HG02678 (cell line): ENCODE results near the gene SKAP2.

Source experiments
- ATAC-seq: cut with Tn5 transposase; IDR thresholded peaks from one replicate; pipeline ENCODE4 v1.9.1; 2021; ENCODE audit warnings: mild to moderate bottlenecking, moderate library complexity; ENCODE audit not compliant: unreplicated experiment

SKAP2 gene

DNA sequence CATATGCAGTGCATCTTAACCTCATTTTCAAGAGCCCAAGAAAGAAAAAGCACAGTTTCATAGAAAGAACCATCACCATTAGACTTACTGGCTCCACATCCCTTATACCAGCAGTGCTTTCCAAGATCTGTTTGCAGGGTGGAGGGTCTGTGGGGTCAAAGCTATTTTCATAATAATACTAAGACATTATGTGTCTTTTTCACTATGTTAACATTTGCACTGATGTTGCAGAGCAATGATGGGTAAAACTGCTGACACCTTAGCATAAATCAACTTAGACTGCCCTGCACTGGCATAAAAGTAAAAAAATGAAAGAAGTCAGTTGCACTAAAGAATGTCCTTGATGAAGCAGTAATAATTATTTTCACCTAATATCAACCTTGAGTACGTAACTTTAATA lies 166.2 kb downstream of the SKAP2 start:
- ATAC-seq = no peak

DNA sequence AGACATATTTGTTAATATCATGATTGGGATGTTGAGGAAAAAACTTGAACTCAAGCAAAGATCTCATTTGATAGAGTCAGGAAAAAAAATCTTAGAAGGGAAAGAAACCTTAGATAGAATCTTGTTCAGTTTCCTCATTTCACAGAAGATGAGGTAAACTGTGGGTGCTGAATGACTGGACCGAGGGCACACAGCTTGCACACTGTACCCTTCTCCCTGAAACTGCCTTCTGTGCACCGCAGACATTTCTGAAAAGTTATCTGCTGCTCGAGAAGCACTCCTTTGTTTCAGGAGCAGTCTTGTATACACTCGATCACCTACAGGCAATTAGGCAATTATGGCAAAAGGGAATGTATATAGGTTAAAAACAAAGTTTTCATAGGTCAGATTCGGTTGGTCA lies 167.4 kb downstream of the SKAP2 start:
- ATAC-seq = no peak

DNA sequence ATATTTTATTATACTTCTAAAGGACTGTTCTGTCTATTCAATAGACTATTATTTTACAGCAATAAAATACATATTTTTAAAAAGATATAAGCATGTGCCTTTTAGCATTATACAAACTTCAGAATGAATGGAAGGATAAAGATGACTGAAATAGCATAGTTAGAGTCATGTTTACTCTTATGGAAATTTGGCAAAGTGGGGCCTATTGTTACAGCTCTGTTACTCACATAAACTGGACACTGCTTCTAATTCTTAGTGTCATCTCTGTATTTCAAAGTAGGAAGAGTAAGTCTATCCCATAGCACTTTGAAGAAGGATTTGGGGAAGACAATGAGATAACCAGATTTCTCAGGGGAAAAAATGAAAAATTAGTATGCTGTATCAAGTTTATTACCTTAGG lies 168.2 kb downstream of the SKAP2 start:
- no peak for ATAC-seq

DNA sequence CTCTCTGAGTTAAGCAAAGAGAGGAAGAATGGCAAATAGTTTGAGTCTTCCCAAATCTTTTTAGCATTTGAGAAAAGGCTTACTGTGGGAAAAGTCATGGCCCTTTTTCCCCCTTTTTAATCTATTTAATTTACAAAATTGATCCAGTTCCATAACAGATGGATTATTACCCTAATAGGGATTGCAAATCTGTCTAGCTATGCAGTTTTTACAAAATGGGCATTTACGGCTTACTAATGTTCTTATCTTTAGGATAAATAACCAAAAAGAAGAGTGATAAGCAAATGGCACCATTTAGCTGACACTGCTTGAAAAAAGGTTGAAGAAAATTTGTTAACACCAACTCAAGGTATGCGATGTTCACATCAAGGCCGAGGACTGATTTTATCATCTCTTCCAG lies 169.7 kb downstream of the SKAP2 start:
- ATAC-seq = no peak

DNA sequence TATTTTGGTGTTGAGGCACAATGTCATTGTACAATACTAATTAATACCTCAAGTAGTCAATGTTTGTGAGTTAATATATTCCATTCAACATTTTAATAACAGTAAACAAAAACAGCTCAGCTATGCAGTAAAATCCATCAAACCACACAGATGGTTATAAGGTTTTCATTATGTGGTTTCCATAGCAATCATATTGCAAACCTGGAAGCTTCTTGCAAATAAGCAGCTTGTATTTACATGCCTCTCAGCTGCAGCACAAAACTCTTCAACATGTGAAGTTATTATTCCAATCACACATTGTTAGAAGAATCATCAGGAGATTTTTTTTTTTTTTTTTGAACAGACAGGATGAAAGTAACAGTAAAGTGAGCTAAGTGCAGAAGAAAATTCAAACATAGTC lies 170.2 kb downstream of the SKAP2 start:
- no peak for ATAC-seq

DNA sequence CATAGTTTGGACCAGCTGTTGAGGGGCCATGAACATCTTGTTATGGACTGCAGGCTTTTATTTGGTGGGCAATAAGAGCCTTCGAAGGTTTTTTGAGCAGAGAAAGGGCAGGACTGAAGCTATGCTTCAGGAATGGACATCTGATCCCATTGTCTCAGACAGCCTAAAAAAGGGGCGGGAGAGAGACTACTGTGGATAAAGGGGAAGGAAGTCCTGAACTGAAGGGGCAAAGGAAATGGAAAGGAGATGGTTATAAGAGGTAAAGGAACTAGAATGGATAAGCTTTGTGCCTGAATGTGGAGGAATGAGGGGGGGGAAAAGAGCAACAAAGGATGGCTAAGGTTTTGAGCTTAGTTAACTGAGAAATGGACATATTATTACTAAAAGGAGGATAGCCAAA lies 172.5 kb downstream of the SKAP2 start:
- ATAC-seq = no peak

DNA sequence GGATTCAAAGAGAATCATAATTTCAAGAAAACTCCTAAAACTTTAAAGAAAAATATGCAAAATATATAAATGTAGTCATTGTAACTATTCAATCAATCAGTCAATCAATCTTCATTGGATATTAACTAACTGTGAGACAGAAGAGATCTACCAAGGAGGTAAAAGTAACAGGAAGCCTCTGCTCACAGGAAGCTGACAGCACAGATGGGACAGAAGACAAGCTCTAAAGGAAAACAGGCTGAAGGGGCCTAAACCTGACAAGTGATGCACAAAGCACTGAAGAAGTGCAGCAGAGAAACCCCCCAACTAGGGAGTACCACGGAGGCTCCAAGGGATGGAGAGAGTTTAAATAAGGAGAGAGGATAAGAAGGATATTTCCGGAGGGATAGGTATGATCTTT lies 173.0 kb downstream of the SKAP2 start:
- no peak for ATAC-seq

DNA sequence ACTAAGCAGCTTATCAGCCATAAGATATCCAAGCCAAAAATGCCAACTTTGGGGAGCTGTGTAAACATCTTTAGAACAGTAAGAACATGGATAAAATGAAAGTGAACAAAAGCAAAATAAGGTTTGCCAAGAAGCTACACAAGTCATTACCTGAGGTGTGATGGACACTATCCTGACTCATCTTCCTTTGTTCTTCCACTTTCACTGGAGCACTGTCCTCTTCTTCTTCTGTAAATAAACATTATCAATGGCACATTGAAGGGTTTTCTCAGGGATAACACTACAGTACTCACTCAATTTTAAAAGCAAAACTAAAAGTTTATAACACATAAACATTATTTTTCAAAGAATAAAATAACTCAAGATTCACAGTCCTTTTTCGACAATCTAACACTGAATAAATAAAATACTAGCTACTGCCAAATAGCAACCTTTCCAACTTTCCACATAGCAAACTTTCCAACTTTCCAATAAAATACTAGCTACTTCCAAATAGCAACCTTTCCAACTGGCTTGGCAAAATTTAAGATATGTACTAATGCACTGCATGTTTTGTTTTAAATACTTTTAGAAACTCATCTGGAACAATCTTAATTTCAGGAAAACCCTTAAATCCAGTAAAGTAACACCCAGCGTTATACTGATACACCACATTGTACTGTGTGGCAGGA lies 174.1 kb downstream of the SKAP2 start:
- ATAC-seq = no peak

DNA sequence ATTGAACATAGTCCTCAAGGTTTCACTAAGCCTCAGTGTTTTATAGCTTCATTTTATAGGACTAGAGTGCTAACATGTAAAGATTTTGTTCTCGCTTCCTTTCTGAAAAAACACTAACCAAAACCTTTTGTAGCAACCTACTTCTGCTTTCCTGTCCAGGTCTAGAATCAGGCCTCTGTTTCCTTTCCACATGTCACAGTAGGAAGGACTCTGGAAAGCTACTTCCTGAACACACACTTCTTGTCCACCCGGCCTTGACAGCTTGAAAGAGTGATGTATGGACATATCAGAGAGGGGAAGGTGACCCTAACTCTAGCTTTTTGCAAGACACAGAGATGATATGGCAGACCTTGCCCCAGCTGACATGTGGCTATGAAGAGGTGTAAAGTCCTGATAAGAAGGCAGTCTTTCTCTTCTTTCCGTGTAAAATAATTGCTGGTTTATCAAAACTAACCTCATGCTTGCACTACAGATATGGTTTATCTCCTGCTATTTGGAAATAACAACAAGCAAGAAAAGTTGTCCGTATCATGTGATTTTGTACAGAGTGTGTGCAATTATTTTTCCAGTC lies 175.4 kb downstream of the SKAP2 start:
- peak; percentile 80 for ATAC-seq

DNA sequence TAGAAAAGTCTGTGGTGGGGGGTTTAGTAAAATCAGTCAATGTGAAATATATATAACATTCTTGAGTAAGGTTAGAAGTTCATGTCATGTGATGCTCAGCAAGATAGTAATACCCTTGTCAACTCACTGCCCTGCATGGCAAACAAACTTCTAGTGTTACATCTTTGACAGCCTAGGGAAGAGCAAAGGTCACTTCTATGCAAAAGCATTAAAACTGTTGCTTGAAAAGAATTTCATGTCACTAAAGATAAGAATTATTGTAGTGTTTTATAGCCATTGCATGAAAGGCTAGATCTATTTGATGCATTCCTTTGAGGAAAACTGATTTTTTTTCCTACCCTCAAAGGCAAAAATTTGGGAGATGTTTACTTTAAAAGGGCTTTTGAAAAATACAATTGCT lies 176.0 kb downstream of the SKAP2 start:
- no peak for ATAC-seq

DNA sequence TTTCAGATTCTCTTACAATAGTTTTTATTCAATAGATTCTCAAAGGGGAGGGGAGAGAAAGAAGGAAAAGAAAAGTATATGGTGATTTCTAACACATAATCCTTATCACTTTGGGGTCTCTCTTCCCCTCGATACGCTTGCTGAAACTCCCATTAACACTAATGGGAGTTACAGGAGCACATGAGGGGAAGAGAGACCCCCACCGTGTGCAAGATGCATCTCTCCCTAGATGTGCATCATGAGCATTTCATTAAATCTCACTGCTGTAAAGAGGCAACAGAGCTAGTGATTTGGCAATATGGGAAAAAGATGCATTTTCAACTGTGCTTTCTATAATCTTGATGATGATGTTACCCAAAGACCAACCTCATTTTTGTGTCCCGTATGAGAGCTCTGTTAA lies 177.4 kb downstream of the SKAP2 start:
- ATAC-seq = no peak

DNA sequence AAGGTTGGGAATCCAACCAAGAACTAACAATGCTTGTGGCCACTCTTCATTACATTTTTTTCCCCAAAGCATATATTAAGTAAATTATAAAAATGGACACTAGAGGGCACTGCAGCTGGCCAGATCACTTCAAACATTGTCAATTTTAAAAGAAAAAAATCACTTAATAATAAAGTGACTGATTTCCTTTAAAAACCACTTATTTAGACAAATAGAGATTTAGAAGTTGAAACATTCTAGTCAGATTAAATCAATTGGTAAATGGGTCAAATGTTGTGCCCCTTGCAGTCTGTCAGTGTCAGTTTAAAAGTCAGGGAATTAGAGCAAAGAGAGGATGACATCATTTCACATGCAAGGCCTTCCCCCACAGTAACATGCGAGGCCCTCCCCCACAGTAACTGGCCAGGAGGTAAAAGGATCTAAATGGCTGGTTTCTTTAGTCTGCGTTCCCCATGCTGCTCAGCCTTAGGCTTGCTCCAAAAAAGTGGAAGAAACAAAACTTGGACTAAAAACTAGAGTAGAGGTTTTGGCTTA lies 177.9 kb downstream of the SKAP2 start:
- no peak for ATAC-seq

DNA sequence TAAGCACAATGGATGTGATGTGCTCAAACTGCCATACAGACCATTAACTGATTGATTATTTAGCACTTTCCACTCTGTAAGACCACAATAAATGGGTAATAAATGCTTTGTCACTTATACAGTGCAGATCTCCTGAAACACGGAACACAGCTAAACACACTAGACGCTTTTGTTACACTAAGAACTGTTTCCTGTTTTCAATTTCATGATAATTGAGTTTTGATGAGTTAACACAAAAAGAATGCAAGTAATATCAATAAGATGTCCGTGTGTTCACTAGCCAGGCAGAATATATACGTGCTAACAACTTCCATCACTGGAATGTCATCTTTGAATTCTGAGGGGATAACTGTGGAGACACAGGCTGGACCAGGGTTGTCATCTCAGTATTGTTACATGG lies 178.8 kb downstream of the SKAP2 start:
- no peak for ATAC-seq

DNA sequence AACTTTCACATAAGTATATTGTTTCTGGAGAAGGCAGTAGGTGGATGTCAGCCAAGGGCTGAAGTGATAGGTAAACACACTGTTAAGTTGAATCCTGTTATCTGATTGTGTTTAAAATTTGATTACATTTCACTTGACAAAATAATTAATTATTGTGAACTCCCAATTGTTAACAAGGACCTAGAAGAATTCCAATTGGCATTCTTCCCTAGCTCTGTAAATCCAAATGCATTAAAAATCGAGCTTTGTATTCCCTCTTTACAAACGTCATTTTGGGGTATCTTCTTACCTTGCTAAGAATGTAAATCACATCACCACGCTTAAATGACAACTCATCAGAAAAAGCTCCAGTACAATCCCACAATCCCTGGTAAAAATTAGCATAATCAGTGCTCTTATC lies 179.9 kb downstream of the SKAP2 start:
- no peak for ATAC-seq

DNA sequence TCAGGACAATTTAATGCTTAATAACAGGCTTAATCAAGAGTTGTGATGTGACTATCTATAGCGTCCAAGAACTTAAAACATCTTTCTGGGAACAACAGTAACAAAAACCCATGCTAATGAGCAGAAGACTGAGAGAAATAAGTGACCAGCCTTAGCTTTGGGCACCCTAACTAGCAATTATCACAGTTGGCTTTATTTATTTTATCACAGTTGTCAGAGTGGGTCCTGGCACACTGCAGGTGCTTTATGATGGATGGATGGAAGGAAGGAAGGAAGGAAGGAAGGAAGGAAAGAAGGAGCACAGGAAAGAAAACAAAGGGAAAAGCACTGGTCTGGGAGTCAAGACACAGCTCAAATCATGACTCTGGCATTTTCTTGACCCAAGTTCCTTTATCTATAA lies 181.1 kb downstream of the SKAP2 start:
- ATAC-seq = no peak

DNA sequence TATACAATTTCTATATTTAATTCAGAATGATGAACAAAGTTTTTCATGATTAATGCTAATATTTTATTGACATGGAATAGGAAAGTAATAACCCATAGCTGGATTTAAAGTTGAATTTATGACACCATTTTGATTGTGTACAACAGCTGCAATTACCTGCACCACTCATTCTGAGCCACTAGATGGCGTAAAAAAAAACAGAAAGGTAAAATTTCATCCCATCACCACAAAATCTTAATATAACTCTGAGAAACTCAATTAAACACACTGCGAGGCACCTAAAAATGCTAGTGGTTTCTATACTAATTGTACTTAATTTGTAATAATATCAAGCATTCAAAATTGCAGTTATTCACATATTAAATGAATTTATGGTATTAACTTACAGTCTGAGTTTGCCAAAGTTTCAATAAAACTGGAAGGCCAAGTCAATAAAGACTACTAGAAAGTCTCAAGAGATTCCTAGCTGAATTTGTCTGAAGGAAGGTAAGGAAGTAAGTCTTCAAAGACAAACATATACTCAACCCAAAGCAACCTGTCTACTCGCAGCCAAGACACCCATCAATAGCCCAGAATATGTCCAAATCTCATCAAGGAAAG lies 182.5 kb downstream of the SKAP2 start:
- no peak for ATAC-seq

DNA sequence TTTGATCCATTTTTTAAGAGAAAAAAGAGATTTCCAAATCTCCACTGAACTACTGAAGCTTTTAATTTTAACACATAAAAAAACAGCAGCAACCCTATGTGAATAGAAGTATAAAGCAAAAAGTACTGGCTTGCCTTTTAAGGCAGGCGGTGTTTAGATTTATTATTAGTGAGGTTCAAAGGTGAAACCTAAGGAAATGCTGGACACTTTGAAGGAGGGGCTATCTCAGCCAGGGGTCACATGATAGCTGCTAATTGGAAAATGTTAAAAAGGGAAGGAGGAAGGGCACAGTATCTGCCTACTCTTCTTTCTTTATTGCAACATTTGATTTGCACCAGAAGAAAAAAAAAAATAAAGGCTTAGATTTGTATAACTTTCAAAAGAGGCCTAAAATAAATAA lies 183.8 kb downstream of the SKAP2 start:
- no peak for ATAC-seq

DNA sequence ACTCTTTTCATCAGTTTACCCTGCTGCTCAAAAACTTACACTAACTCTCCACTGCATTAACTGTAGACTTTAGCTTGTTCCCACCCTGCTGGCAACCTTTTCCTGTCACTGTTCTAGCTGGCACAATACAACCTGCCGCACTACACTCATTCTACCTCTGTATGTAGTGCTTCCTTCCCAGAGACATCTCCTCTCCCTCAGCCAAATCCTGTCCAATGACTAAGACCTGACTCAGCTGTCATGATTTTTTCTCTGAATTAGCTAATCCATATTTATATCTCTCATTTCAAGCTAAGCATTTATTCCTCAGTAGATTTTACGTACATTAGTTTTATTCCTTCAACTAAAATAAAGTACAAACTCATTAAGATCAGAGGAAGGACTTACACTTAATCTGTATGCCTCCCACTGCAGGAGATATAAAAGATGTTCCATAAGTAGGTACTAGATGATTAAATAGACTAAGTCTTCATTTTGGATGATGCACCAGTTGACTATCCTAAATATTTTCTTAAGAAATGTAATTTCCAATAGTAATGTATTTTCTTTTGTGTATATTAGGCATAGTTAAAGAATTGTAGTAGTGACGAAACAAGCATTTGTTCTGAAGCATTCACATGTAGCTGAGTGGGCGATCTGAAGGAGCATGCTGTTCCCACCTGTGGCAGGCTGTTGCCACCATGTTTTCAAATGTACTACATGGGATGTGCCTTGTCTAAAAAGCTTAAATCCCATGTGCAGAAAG lies 189.1 kb downstream of the SKAP2 start:
- no peak for ATAC-seq

DNA sequence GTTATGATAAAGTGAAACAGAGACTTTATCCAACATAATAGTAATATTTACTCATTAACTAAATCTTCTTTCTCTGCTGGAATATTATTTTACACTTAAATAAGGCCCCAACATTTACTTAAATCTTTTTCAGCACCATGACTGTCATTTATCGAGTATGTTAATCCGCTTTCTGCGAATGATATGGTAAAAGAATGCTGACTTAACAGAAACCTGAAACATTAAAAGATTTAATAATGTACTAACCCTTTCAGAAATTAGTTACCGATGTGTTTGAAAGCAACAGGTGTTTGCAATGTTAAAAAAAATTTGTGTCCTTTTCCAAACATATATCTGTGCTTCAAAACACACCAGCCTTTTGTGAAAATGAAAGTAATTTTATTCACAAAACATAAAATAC lies 190.5 kb downstream of the SKAP2 start:
- no peak for ATAC-seq

DNA sequence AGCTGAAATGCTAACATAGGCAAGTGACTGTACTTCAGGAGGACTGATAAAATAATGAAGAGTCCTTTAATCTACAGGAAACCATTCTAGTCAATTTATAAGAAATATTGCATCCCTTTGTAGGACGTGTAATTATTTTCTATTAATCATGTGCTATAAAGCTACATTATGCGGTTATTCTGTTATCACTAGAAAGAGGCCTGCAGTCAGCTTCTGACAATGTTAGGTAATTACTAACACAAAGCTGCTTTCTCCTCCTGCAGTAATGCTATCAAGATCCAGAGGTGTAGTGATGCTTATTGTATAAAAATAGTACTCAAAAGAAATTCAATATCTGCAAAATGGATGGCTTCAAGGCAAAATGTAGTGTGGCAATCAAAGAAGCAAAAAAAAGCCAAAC lies 191.1 kb downstream of the SKAP2 start:
- no peak for ATAC-seq

DNA sequence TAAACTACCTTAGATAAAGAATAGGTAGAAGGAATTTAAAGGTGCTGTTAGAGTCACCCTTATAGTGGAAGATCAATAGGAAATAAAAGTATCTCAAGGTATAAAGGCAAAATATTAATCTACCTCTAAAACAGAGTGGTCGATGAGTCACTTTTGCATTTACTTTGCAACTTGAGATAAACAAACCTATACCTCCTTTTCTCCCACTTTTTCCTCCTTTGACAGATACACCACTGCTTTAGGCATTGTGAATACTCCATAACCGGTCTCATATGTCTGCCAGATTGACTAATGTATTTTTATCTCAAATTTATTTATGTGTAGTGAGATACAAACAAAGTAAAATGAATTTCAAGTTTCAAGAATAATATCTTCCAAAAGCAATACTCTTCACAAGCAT lies 193.5 kb downstream of the SKAP2 start:
- no peak for ATAC-seq

DNA sequence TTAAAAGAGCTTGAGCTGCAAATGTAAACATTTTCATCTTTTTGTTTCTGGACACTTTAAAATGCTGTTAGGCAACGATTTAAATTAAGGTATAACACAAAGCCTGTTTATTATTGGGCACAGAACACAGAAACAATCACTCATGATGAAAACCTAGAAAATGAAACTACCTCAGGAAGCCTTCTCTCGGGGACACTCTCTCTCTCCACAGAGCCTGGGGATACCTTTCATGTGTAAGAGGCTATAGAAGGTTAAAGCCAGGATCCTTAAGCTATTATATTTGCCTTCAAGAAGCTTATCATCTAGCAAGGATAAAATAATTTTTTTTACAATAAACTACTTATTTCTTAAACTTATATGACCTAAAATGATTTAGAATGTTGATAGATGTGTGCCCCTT lies 194.1 kb downstream of the SKAP2 start:
- ATAC-seq = no peak
